ENCODE data around the gene PNPLA5.
"Not testable (repeated sequence)": the region's sequence is repeated elsewhere in the genome, so short reads cannot be mapped to it uniquely, and the experiment has no call there.

Gene PNPLA5

GRCh38 chr22:43881091-43882061 is 10.4 kb downstream of the PNPLA5 start:
- DNase-seq (ENCODE audit: low read depth in 2 of 2), result no peak

GRCh38 chr22:43880541-43880991 is 11.2 kb downstream of the PNPLA5 start:
- DNase-seq (ENCODE audit: low read depth in 2 of 2), result no peak

GRCh38 chr22:43879901-43880540 is 11.8 kb downstream of the PNPLA5 start:
- no peak for DNase-seq (ENCODE audit: low read depth in 2 of 2)

GRCh38 chr22:43878831-43879550 is 12.8 kb downstream of the PNPLA5 start:
- no peak for DNase-seq (ENCODE audit: low read depth in 2 of 2)

GRCh38 chr22:43878079-43878795 is 13.6 kb downstream of the PNPLA5 start:
- no peak for DNase-seq (ENCODE audit: low read depth in 2 of 2)

- no peak for DNase-seq (ENCODE audit: low read depth in 2 of 2)
Measured at GRCh38 chr22:43876866-43877509, 14.8 kb downstream of the PNPLA5 start.

GRCh38 chr22:43869799-43870198 is 22.0 kb downstream of the PNPLA5 start:
- no peak for DNase-seq (ENCODE audit: low read depth in 2 of 2)

GRCh38 chr22:43869001-43869400 is 22.8 kb downstream of the PNPLA5 start:
- not testable (repeated sequence) for DNase-seq (ENCODE audit: low read depth in 2 of 2)

- DNase-seq (ENCODE audit: low read depth in 2 of 2), result no peak
Measured at GRCh38 chr22:43867839-43868635, 23.8 kb downstream of the PNPLA5 start.

- no peak for DNase-seq (ENCODE audit: low read depth in 2 of 2)
Measured at GRCh38 chr22:43862882-43863202, 29.0 kb downstream of the PNPLA5 start.

GRCh38 chr22:43862074-43862881 is 29.5 kb downstream of the PNPLA5 start, which contains the start of gene SULT4A1:
TSS of gene SULT4A1 (minus strand) at chr22:43862513. CDS start at chr22:43862382, 131 bp downstream.
- no peak for DNase-seq (ENCODE audit: low read depth in 2 of 2)

- DNase-seq (ENCODE audit: low read depth in 2 of 2), result no peak
Measured at GRCh38 chr22:43861529-43861928, 30.3 kb downstream of the PNPLA5 start.

- no peak for DNase-seq (ENCODE audit: low read depth in 2 of 2)
Measured at GRCh38 chr22:43860831-43861230, 31.0 kb downstream of the PNPLA5 start.

- no peak for DNase-seq (ENCODE audit: low read depth in 2 of 2)
Measured at GRCh38 chr22:43860126-43860525, 31.7 kb downstream of the PNPLA5 start.

- DNase-seq (ENCODE audit: low read depth in 2 of 2), result no peak
Measured at GRCh38 chr22:43859621-43860020, 32.2 kb downstream of the PNPLA5 start.

- no peak for DNase-seq (ENCODE audit: low read depth in 2 of 2)
Measured at GRCh38 chr22:43859176-43859575, 32.6 kb downstream of the PNPLA5 start.

- no peak for DNase-seq (ENCODE audit: low read depth in 2 of 2)
Measured at GRCh38 chr22:43858156-43858895, 33.5 kb downstream of the PNPLA5 start.

- DNase-seq (ENCODE audit: low read depth in 2 of 2), result no peak
Measured at GRCh38 chr22:43857367-43857766, 34.4 kb downstream of the PNPLA5 start.

- no peak for DNase-seq (ENCODE audit: low read depth in 2 of 2)
Measured at GRCh38 chr22:43855431-43855830, 36.4 kb downstream of the PNPLA5 start.

Data from stimulated activated CD8-positive, alpha-beta memory T cell treated with anti-CD3 and anti-CD28 coated beads, Interleukin-2, amount 100 ng/mL, for 48 hours (primary cell).